Mesenchymal stem cell (in vitro differentiated cells and primary cell): ENCODE data around the gene STOX1.
A peak's percentile ranks its signal among the peaks of the same experiment; 100 is the strongest.

Experiments used
- DNase-seq: peaks from one replicate; pipeline ENCODE4 v3.0.0-alpha.2; 2013
- H2AFZ ChIP-seq: one replicate; pipeline ENCODE4 v1.6.1; 2013; ENCODE audit warnings: low read depth, mild to moderate bottlenecking, control low read depth, inconsistent platforms, low read length, moderate library complexity
- H2AK5ac ChIP-seq: 2 replicates; pipeline ENCODE4 v1.6.1; 2013; ENCODE audit warnings: low read length, moderate library complexity, mild to moderate bottlenecking, inconsistent platforms; ENCODE audit not compliant: severe bottlenecking
- H2BK120ac ChIP-seq: one replicate; pipeline ENCODE4 v1.6.1; 2013; ENCODE audit warnings: low read depth, mild to moderate bottlenecking, inconsistent platforms, low read length, moderate library complexity
- H2BK12ac ChIP-seq, 2 experiments: one replicate each; pipeline ENCODE4 v1.6.1; 2013; ENCODE audit warnings: inconsistent platforms in 2 of 2, low read length in 2 of 2, mild to moderate bottlenecking in 2 of 2, moderate library complexity in 2 of 2, control low read depth in 1 of 2
- H2BK15ac ChIP-seq: one replicate; pipeline ENCODE4 v1.6.1; 2013; ENCODE audit warnings: mild to moderate bottlenecking, low read depth, inconsistent platforms; ENCODE audit not compliant: poor library complexity, severe bottlenecking
- H2BK5ac ChIP-seq: 2 replicates; pipeline ENCODE4 v1.6.1; 2013; ENCODE audit warnings: low read depth, mild to moderate bottlenecking, low read length, control low read depth, inconsistent platforms; ENCODE audit not compliant: poor library complexity, severe bottlenecking
- H3K14ac ChIP-seq, 2 experiments: one replicate each; pipeline ENCODE4 v1.6.1; 2013; ENCODE audit warnings: inconsistent platforms in 2 of 2, low read length in 2 of 2, control low read depth in 1 of 2, mild to moderate bottlenecking in 1 of 2, moderate library complexity in 1 of 2
- H3K18ac ChIP-seq, 2 experiments: one replicate each; pipeline ENCODE4 v1.6.1; 2013; ENCODE audit warnings: inconsistent platforms in 2 of 2, low read length in 2 of 2, control low read depth in 1 of 2, low read depth in 1 of 2, mild to moderate bottlenecking in 1 of 2
- H3K23ac ChIP-seq, 2 experiments: one replicate each; pipeline ENCODE4 v1.6.1; 2013; ENCODE audit warnings: inconsistent platforms in 2 of 2, low read length in 2 of 2, mild to moderate bottlenecking in 2 of 2, moderate library complexity in 2 of 2, control low read depth in 1 of 2
- H3K27ac ChIP-seq: 2 replicates; pipeline ENCODE4 v1.5.1; 2013; ENCODE audit warnings: mild to moderate bottlenecking, moderate library complexity, low read length, control low read depth, inconsistent platforms; ENCODE audit not compliant: poor library complexity, severe bottlenecking
- H3K27me3 ChIP-seq, 2 experiments: 2 replicates each; pipeline versions ENCODE4 v1.6.1 to v1.7.0; 2013; ENCODE audit warnings: low read length in 2 of 2, mild to moderate bottlenecking in 2 of 2, moderate library complexity in 2 of 2, control low read depth in 1 of 2, inconsistent platforms in 1 of 2; ENCODE audit not compliant: control insufficient read depth in 1 of 2, insufficient read depth in 1 of 2
- H3K36me3 ChIP-seq, 2 experiments: 2 replicates each; pipeline versions ENCODE4 v1.6.1 to v1.7.0; 2013; ENCODE audit warnings: low read length in 2 of 2, control low read depth in 1 of 2, inconsistent platforms in 1 of 2, low read depth in 1 of 2, mild to moderate bottlenecking in 1 of 2; ENCODE audit not compliant: insufficient read depth in 2 of 2, control insufficient read depth in 1 of 2
- H3K4ac ChIP-seq, 2 experiments: one replicate each; pipeline ENCODE4 v1.6.1; 2013; ENCODE audit warnings: inconsistent platforms in 2 of 2, low read length in 2 of 2, mild to moderate bottlenecking in 2 of 2, moderate library complexity in 2 of 2, control low read depth in 1 of 2, low read depth in 1 of 2
- H3K4me1 ChIP-seq: 2 replicates; pipeline ENCODE4 v1.6.1; 2013; ENCODE audit warnings: low read depth, low read length, control low read depth; ENCODE audit not compliant: control insufficient read depth, insufficient read depth
- H3K4me2 ChIP-seq: 2 replicates; pipeline ENCODE4 v1.6.1; 2013; ENCODE audit warnings: low read length, mild to moderate bottlenecking, inconsistent platforms; ENCODE audit not compliant: poor library complexity, severe bottlenecking
- H3K4me3 ChIP-seq, 2 experiments: 2 replicates each; pipeline versions ENCODE4 v1.5.1 to v1.7.0; 2013; ENCODE audit warnings: low read length in 2 of 2, mild to moderate bottlenecking in 2 of 2, control low read depth in 1 of 2, low read depth in 1 of 2; ENCODE audit not compliant: insufficient read depth in 1 of 2
- H3K79me1 ChIP-seq: replicated peaks from 2 replicates; pipeline ENCODE4 v1.6.1; 2013; ENCODE audit warnings: mild to moderate bottlenecking, control low read depth, low read length, inconsistent platforms; ENCODE audit not compliant: poor library complexity, severe bottlenecking
- H3K9ac ChIP-seq: 2 replicates; pipeline ENCODE4 v1.7.0; 2013; ENCODE audit warnings: mild to moderate bottlenecking, low read length, moderate library complexity
- H3K9me3 ChIP-seq: 2 replicates; pipeline ENCODE4 v1.7.0; 2013; ENCODE audit warnings: mild to moderate bottlenecking, low read length; ENCODE audit not compliant: control insufficient read depth
- H4K8ac ChIP-seq: one replicate; pipeline ENCODE4 v1.6.1; 2013; ENCODE audit warnings: inconsistent platforms, mild to moderate bottlenecking, low read length, moderate library complexity
- H4K91ac ChIP-seq: one replicate; pipeline ENCODE4 v1.6.1; 2013; ENCODE audit warnings: mild to moderate bottlenecking, low read length, inconsistent platforms
- WGBS: methylation state at CpG from one replicate; pipeline ENCODE4 v1.1.7; 2013; ENCODE audit warnings: mixed read lengths; 5-methylcytosine and 5-hydroxymethylcytosine counted together

STOX1 gene

GRCh38 chr10:68871105-68871711 is 43.9 kb downstream of the STOX1 start:
- peak overlapping the region; percentile 56 for H3K9ac ChIP-seq
- H2BK15ac ChIP-seq = no peak overlapping the region
- H2BK12ac ChIP-seq = peak overlapping the region in 1 of 2 experiments; percentile 84
- H3K27me3 ChIP-seq = no peaks in the 10 kb centered on the region
- no peak overlapping the region for H3K18ac ChIP-seq
- no peak overlapping the region for H3K14ac ChIP-seq
- H2AK5ac ChIP-seq = no peak overlapping the region
- H3K79me1 ChIP-seq = no peaks in the 10 kb centered on the region
- no peak overlapping the region for H3K23ac ChIP-seq
- H3K4me2 ChIP-seq = no peak overlapping the region
- no peak overlapping the region for H2BK5ac ChIP-seq
- no peak overlapping the region for H4K91ac ChIP-seq
- peak overlapping the region in 1 of 2 experiments; percentile 48 for H3K4me3 ChIP-seq
- 19% methylated on average over 5 of the region's 6 CpGs for WGBS
- peaks cover 9% of the 10 kb centered on the region for H3K9me3 ChIP-seq
- no peak overlapping the region for H3K27ac ChIP-seq
- H3K4ac ChIP-seq = no peak overlapping the region
- peak; percentile 93 for DNase-seq
- H2BK120ac ChIP-seq = no peak overlapping the region
- H3K4me1 ChIP-seq = peaks cover 2% of the 10 kb centered on the region
- H2AFZ ChIP-seq = no peak overlapping the region
- H4K8ac ChIP-seq = no peak overlapping the region
- H3K36me3 ChIP-seq = no peaks in the 10 kb centered on the region

GRCh38 chr10:68871731-68872342 is 44.5 kb downstream of the STOX1 start:
- Histone ChIP-seq H3K9ac (peak overlapping the region; percentile 56), H2AK5ac (no peak overlapping the region), H2AFZ (no peak overlapping the region), H2BK5ac (no peak overlapping the region), H3K4me3 (peak overlapping the region in 1 of 2 experiments; percentile 48), H3K79me1 (no peaks in the 10 kb centered on the region), H3K27ac (no peak overlapping the region), H4K91ac (no peak overlapping the region), H3K36me3 (no peaks in the 10 kb centered on the region), H2BK120ac (no peak overlapping the region), H3K14ac (no peak overlapping the region), H3K4me2 (no peak overlapping the region), H3K23ac (no peak overlapping the region), H2BK12ac (no peak overlapping the region), H3K27me3 (no peaks in the 10 kb centered on the region), H3K18ac (no peak overlapping the region), H3K4me1 (peaks cover 2% of the 10 kb centered on the region), H3K4ac (no peak overlapping the region), H2BK15ac (no peak overlapping the region), H4K8ac (no peak overlapping the region), H3K9me3 (peaks cover 9% of the 10 kb centered on the region)
- 24% methylated on average over 3 of the region's 5 CpGs for WGBS
- DNase-seq = peak; percentile 96

- Histone ChIP-seq H3K27me3 (no peaks in the 10 kb centered on the region), H3K9ac (no peak overlapping the region), H2BK12ac (no peak overlapping the region), H3K27ac (no peak overlapping the region), H3K4me2 (no peak overlapping the region), H3K4me1 (no peaks in the 10 kb centered on the region), H2AK5ac (no peak overlapping the region), H3K36me3 (no peaks in the 10 kb centered on the region), H3K4me3 (no peak overlapping the region), H4K8ac (no peak overlapping the region), H3K9me3 (no peaks in the 10 kb centered on the region), H2BK5ac (no peak overlapping the region), H3K79me1 (no peaks in the 10 kb centered on the region), H2BK15ac (no peak overlapping the region), H2AFZ (no peak overlapping the region), H3K23ac (no peak overlapping the region), H3K4ac (no peak overlapping the region), H3K18ac (no peak overlapping the region), H4K91ac (no peak overlapping the region), H3K14ac (no peak overlapping the region), H2BK120ac (no peak overlapping the region)
- WGBS = 60% methylated on average over 15 of the region's 15 CpGs
- DNase-seq = peak; percentile 78
Measured at GRCh38 chr10:68876246-68877138, 49.2 kb downstream of the STOX1 start.

GRCh38 chr10:68877482-68878110 is 50.3 kb downstream of the STOX1 start:
- 100% methylated on average over 1 of the region's 1 CpG for WGBS
- Histone ChIP-seq H3K9ac (no peak overlapping the region), H3K27me3 (no peaks in the 10 kb centered on the region)

More at GRCh38 chr10:68877482-68878110, 50.3 kb downstream of the STOX1 start:
- no peak overlapping the region for H3K14ac ChIP-seq
- H2AFZ ChIP-seq = no peak overlapping the region
- H3K4me1 ChIP-seq = no peaks in the 10 kb centered on the region
- no peaks in the 10 kb centered on the region for H3K9me3 ChIP-seq
- no peak overlapping the region for H3K27ac ChIP-seq
- no peak for DNase-seq
- H2AK5ac ChIP-seq = no peak overlapping the region
- no peaks in the 10 kb centered on the region for H3K79me1 ChIP-seq
- no peak overlapping the region for H3K4ac ChIP-seq
- H4K8ac ChIP-seq = no peak overlapping the region
- H2BK120ac ChIP-seq = no peak overlapping the region
- no peak overlapping the region for H4K91ac ChIP-seq
- no peak overlapping the region for H2BK12ac ChIP-seq
- no peak overlapping the region for H2BK15ac ChIP-seq
- H3K18ac ChIP-seq = no peak overlapping the region
- no peaks in the 10 kb centered on the region for H3K36me3 ChIP-seq
- H2BK5ac ChIP-seq = no peak overlapping the region
- H3K4me2 ChIP-seq = no peak overlapping the region
- no peak overlapping the region for H3K4me3 ChIP-seq
- no peak overlapping the region for H3K23ac ChIP-seq
